ENCODE results near the gene STX12.
"Not testable (repeated sequence)": the region's sequence is repeated elsewhere in the genome, so short reads cannot be mapped to it uniquely, and the experiment has no call there.

The STX12 gene

DNA sequence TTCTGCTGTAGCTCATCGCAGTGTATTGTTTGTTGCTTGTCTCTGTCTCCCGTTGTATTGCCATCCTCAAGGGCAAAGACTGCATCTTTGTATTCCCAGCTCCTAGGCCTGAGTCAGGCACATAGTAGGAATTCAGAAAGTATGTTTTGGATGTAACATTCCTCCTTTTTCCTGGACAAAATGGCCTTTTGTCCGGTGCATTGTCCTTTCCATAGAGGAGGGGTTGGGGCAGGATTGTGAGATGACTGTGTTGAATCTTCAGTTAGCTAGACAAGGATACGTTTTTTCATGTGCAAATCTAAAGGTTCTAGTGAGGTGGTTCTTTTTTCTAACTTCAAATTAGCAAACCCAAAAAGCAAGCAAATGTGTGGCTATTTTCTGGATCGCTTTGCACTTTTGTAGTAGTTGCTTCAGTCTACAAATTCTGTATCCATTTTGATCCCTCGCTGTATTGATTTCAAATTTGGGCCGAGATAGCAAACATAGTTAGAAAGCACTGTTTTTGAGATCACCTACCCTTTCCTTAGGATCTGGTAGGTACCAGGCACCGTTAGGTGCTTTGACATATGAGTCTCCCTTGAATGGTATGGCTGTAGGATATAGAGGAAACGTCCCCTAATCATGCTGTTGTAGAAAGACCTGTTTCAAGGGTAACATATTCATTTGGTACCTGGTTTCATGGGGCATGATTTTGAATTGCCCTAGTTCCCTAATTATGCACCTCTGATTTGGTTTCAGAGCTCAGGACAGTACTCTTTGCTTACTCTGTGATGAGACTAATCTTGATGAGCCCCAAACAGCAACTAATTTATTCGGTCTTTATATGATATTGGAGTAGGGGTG is 58.8 kb downstream of the STX12 start:
- no peak for DNase-seq

- no peak for DNase-seq
Observed at GRCh38 chr1:27832762-27833161, 59.7 kb downstream of the STX12 start.

DNA sequence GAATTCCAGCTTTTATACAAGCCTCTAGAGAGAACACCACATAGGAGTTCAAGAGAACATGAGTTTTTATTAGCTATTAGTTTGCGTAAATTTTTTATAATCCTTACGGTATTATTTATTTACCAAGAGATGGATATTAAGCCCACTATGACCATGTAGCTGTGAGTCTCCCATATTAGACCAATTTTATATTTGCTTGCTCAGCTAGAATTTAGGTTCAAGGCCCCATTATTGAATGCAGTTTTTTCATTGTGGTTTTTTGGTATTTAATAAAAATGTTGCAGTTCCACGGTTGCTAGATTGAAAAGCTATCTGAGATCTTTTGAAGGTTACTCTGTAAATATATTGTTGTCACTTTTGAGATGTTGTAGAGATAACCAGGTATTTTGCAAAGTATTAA is 60.5 kb downstream of the STX12 start:
- no peak for DNase-seq

GRCh38 chr1:27835046-27835445 is 62.0 kb downstream of the STX12 start:
- no peak for DNase-seq

- no peak for DNase-seq
Observed at GRCh38 chr1:27835501-27835900, 62.5 kb downstream of the STX12 start.

DNA sequence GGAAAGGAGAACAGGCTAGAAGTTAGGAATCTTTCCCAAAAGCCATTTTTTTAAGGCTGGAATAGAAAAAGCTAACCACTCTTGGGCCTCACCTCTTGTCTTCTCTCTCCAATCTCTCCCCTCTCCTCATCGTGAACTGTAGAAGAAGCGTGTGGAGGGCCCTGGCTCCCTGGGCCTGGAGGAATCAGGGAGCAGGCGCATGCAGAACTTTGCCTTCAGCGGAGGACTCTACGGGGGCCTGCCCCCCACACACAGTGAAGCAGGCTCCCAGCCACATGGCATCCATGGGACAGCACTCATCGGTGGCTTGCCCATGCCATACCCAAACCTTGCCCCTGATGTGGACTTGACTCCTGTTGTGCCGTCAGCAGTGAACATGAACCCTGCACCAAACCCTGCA is 76.9 kb downstream of the STX12 start:
- DNase-seq, result no peak

DNA sequence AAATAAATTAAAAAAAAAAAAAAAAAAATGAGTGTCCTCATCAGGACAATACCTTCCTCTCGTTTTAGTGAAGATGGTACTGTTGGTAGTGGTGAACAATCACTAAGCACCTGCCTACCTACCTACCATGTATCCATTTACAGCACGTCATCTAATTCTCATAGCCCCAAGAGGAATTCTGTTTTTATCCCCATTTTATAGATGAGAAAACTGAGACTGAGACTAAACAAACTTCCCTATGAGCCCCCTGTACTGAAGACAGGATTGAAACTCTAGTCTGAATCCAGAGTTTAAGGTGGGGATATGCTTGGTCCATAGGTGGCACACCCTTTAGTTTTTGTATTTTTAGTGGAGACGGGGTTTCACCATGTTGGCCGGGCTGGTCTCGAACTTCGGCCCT is 82.1 kb downstream of the STX12 start:
- DNase-seq, result no peak

- DNase-seq, result no peak
Observed at GRCh38 chr1:27856561-27857343, 83.7 kb downstream of the STX12 start.

DNA sequence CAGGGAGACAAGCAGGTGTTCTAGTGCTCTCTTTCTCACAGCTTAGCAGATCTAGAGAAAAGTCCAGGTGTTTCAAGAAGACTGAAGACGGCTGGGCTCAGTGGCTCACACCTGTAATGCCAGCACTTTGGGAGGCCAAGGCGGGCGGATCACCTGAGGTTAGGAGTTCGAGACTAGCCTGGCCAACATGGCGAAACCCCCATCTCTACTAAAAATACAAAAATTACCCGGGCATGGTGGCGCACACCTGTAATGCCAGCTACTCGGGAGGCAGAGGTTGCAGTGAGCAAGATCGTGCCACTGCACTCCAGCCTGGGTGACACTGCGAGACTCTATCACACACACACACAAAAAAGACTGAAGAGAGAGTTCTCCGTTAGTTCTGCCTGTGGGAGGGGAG is 84.5 kb downstream of the STX12 start:
- not testable (repeated sequence) for DNase-seq

- peak; percentile 89 to 90 for DNase-seq
Observed at GRCh38 chr1:27858072-27858948, 85.3 kb downstream of the STX12 start.

DNA sequence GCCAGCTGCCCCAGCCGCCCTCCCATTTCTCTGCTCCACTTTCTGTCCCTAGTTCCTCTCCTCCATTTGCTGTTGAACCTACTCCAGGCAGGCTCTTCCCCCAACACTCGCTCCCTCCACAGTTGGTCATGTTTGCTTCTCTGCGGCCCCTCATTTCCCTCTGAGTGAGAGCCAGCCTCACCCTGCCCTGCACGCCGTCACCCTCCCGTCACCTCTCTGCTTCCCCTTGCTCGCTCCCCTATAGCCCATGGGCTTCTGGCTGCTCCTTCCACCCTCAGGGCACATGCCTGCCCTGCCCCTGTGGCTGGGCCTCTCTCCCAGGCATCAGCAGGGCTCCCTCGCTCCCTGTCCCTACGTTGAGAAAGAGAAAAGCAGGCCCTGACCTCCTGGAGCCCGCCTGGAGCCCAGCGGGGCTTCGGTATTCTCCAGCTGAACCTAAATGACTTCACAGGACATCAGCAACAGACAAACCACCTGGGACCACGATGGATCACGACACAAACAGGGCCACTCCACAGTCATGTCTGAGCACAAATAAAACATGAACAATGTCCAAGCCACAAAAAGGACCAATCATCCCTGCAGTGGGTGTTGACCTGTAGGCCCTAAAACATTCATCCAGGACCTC is 86.0 kb downstream of the STX12 start:
- DNase-seq, result no peak

DNA sequence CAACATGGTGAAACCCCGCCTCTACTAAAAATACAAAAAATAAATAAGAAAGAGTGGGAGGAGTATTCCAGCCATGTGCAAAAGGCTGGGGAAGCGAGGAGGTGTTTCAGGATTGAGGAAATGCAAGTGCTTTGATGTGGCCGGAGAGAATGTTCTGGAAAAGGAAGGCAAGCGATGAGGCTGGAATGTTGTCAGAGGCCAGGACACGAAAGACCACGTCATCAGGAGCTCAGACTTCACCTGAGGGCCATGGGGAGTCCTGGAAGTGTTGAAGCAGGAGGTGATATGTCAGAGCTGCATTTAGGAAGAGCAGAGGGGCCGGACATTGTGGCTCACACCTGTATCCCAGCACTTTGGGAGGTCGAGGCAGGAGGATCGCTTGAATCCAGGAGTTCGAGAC is 88.4 kb downstream of the STX12 start:
- DNase-seq, result no peak

DNA sequence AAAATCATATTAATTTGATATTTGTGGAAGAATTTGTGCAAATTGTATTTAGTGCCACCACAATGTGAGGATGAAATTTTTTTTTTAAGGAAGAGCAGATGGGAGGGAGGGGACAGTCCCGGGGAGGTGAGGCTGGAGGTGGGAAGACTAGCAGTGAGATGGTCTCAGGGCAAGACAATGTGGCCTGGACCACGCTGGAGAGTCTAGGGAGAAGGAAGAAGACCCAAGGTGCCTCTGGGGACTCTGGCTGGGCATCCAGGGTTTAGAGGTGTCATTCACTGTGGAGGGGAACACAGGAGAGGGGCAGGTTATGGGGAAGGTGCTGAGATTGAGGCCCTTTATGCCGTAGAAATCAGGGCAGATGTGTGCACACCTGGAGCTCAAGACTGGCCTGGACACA is 89.0 kb downstream of the STX12 start:
- no peak for DNase-seq

GRCh38 chr1:27862671-27863537 is 89.9 kb downstream of the STX12 start:
- DNase-seq, result peak in 1 of 2 experiments; percentile 21

GRCh38 chr1:27863538-27863915 is 90.5 kb downstream of the STX12 start:
- DNase-seq, result no peak

DNA sequence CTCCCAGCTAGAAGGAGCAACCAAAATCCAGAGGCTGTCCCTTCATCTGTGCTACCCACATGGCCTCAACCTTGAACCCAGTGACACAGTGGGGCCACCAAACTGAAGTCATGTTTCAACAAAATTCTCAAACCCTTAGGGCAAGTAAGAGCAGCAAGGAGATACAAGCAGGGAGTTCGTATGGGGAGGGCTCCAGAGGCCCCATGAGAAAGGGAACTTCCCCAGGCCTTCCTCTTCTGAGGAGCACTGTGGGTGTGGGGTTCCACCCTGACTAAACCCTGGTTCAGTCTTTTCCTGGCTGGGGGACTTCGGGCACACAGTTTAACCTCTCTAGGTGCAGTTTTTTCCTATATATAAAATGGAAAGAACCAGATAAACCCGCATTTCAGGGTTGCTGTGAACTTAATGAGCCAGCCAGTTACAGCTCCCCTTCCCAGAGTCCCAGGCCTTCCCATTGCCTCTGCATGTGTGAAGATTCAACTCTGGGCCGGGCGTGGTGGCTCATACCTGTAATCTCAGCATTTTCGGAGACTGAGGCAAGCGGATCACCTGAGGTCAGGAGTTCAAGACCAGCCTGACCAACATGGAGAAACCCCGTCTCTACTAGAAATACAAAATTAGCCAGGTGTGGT is 91.4 kb downstream of the STX12 start:
- DNase-seq, result peak; percentile 52 to 66

DNA sequence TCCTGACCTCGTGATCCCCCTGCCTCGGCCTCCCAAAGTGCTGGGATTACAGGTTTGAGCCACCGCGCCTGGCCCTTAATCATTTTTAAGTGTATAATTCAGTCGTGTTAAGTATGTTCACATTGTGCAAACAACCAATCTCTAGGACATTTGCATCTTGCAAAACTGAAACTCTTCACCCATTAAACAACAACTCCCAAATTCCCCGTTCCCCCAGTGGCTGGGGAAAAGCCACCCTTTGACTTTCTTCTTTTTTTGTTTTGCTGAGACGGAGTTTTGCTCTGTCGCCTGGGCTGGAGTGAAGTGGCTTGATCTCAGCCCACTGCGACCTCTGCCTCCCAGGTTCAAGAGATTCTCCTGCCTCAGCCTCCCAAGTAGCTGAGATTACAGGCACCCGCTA is 92.8 kb downstream of the STX12 start:
- DNase-seq, result no peak

DNA sequence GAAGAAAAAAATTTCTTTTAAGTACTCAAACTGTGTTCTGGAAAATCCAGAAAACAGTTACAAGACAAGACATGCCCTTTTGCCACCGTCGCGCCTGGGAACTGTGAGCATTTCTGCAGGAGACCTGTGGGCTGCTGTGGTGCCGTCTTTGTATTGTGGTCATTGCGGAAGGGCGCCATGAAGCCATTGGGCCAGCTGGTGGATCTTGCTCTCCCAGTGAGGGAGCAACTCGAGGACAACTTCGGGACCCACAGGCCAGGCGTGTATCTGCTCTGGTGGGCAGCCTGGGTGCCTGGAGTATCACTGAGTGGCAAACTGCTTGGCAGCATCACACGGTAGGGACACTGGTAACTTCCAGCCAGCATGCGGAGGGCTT is 95.5 kb downstream of the STX12 start:
- no peak for DNase-seq

GRCh38 chr1:27868932-27869718 is 96.1 kb downstream of the STX12 start:
- peak; percentile 61 to 68 for DNase-seq

- DNase-seq, result no peak
Observed at GRCh38 chr1:27869719-27870085, 96.7 kb downstream of the STX12 start.

GRCh38 chr1:27871076-27871475 is 98.1 kb downstream of the STX12 start:
- DNase-seq, result not testable (repeated sequence)
